Tibial artery (tissue), 4 donors: Measurements from ENCODE around the gene KCNA2.

ENCODE experiments used
- DNase-seq, 2 donors: peaks; one replicate each; pipeline ENCODE4 v3.0.0-alpha.2; 2019
- H3K27ac ChIP-seq, 2 donors: fragments of 200-600 bp; sonication (generic) in 1 of 2; 1 replicate in 1 of 2; 2 replicates in 1 of 2; pipeline ENCODE4 v1.5.1; 2018 to 2019; ENCODE audit warnings: mild to moderate bottlenecking in 1 of 2
- H3K27me3 ChIP-seq, 2 donors: fragments of 200-600 bp; sonication (generic) in 1 of 2; one replicate each; pipeline versions ENCODE4 v1.5.1 to v1.6.0; 2016 to 2019
- H3K36me3 ChIP-seq, 3 donors: fragments of 200-600 bp; sonication (generic) in 2 of 3; one replicate each; pipeline ENCODE4 v1.5.1; 2016 to 2019; ENCODE audit warnings: mild to moderate bottlenecking in 2 of 3
- H3K4me1 ChIP-seq, 4 donors: fragments of 200-600 bp; sonication (generic) in 2 of 4; 1 replicate in 3 of 4; 2 replicates in 1 of 4; pipeline ENCODE4 v1.5.1; 2016 to 2019
- H3K4me3 ChIP-seq, 2 donors: fragments of 200-600 bp; sonication (generic) in 1 of 2; 1 replicate in 1 of 2; 2 replicates in 1 of 2; pipeline ENCODE4 v1.5.1; 2018 to 2019; ENCODE audit warnings: mild to moderate bottlenecking in 2 of 2
- H3K9me3 ChIP-seq, 3 donors: fragments of 200-600 bp; sonication (generic) in 1 of 3; one replicate each; pipeline ENCODE4 v1.5.1; 2016 to 2019
- intact Hi-C: fragments of 100-400 bp; cut with DNase I; formaldehyde crosslinking; loops from one replicate; pipeline ENCODE4 v1.15.0; 2023; ENCODE audit warnings: low total_unique reads
- TF ChIP-seq, protein P1 (sequence below), 2 experiments: fragments of 200-600 bp in 1 of 2; fragments of 450-650 bp in 1 of 2; IDR thresholded peaks; one replicate each; pipeline ENCODE4 v1.5.1; 2017 to 2019; ENCODE audit warnings: antibody characterized with exemption in 2 of 2, mild to moderate bottlenecking in 1 of 2, moderate library complexity in 1 of 2

Gene KCNA2

DNA sequence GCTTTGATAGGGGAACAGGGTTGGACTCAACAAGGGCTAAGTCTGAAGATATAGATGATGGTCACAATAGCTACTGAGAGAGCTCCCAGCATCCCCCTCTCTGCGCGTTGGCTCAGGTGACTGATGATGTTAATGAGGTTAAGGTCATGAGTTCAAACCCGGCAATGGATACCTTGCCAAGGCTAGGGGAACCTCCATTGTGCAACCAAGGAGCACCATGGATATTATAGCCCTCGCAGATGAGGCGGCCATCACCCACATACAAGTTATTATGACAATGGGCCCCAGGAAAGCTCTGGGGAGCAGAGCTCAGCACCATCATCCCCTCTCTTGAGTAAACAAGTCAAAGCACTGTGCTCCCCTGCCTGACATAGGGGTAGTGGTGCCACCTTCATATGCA is 8.2 kb downstream of the KCNA2 start:
- H3K4me1 ChIP-seq: peaks cover 0 to 7% (median 0%) of the 10 kb centered on the region in 4 donors
- H3K9me3 ChIP-seq: no peaks in the 10 kb centered on the region
- intact Hi-C loops: no loop called here
- H3K4me3 ChIP-seq: no peak overlapping the region
- H3K27ac ChIP-seq: no peak overlapping the region
- DNase-seq: no peak
- TF ChIP-seq, protein P1, sequence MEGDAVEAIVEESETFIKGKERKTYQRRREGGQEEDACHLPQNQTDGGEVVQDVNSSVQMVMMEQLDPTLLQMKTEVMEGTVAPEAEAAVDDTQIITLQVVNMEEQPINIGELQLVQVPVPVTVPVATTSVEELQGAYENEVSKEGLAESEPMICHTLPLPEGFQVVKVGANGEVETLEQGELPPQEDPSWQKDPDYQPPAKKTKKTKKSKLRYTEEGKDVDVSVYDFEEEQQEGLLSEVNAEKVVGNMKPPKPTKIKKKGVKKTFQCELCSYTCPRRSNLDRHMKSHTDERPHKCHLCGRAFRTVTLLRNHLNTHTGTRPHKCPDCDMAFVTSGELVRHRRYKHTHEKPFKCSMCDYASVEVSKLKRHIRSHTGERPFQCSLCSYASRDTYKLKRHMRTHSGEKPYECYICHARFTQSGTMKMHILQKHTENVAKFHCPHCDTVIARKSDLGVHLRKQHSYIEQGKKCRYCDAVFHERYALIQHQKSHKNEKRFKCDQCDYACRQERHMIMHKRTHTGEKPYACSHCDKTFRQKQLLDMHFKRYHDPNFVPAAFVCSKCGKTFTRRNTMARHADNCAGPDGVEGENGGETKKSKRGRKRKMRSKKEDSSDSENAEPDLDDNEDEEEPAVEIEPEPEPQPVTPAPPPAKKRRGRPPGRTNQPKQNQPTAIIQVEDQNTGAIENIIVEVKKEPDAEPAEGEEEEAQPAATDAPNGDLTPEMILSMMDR (IDR thresholded peaks at IDR 0.05): no peak
- H3K27me3 ChIP-seq: no peaks in the 10 kb centered on the region
- H3K36me3 ChIP-seq: no peaks in the 10 kb centered on the region

DNA sequence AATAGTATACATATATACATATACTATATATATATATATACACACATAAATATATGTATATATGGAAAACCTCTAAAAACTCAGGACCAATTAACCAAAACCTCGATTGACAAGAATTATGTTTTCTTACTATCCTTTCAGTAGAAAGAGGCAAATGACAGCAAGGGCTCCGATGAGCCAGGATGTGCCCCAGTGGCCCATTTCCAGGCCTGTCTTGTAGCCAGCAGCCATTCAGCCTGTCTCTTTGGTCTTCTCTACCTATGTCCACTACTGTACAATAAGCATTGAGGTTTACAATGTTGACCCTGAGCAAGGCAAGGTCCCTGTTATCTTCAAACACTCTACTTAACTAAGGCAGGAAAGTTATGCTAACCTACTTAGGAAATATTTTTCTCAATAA is 9.8 kb downstream of the KCNA2 start:
- no peak for DNase-seq
- peaks cover 0 to 7% (median 0%) of the 10 kb centered on the region in 4 donors for H3K4me1 ChIP-seq
- H3K27me3 ChIP-seq: no peaks in the 10 kb centered on the region
- intact Hi-C loops: no loop called here
- no peaks in the 10 kb centered on the region for H3K9me3 ChIP-seq
- no peak overlapping the region for H3K4me3 ChIP-seq
- H3K27ac ChIP-seq: no peak overlapping the region
- H3K36me3 ChIP-seq: no peaks in the 10 kb centered on the region
- TF ChIP-seq, protein P1 (IDR thresholded peaks at IDR 0.05): no peak

DNA sequence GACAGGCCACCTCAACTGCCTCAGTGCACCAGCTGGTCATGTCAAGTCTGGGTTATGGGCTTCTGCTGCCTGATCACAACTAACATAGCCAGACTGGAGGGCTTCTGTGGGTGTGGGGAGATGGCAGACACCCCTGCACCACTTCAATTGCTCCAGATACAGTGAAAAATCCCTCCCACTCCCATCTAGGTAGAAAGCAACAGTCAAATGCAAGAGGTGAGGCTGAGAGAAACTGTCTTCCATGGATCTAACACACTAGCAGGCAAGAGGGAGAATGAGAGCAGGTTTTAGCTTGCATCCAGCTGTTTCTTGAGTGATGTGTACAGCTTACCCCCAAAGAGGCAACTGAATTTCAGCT is 10.8 kb downstream of the KCNA2 start:
- peaks cover 0 to 7% (median 0%) of the 10 kb centered on the region in 4 donors for H3K4me1 ChIP-seq
- intact Hi-C loops: no loop called here
- TF ChIP-seq, protein P1 (IDR thresholded peaks at IDR 0.05): no peak
- no peak overlapping the region for H3K27ac ChIP-seq
- DNase-seq: no peak
- no peaks in the 10 kb centered on the region for H3K9me3 ChIP-seq
- H3K36me3 ChIP-seq: no peaks in the 10 kb centered on the region
- H3K4me3 ChIP-seq: no peak overlapping the region
- H3K27me3 ChIP-seq: no peaks in the 10 kb centered on the region

DNA sequence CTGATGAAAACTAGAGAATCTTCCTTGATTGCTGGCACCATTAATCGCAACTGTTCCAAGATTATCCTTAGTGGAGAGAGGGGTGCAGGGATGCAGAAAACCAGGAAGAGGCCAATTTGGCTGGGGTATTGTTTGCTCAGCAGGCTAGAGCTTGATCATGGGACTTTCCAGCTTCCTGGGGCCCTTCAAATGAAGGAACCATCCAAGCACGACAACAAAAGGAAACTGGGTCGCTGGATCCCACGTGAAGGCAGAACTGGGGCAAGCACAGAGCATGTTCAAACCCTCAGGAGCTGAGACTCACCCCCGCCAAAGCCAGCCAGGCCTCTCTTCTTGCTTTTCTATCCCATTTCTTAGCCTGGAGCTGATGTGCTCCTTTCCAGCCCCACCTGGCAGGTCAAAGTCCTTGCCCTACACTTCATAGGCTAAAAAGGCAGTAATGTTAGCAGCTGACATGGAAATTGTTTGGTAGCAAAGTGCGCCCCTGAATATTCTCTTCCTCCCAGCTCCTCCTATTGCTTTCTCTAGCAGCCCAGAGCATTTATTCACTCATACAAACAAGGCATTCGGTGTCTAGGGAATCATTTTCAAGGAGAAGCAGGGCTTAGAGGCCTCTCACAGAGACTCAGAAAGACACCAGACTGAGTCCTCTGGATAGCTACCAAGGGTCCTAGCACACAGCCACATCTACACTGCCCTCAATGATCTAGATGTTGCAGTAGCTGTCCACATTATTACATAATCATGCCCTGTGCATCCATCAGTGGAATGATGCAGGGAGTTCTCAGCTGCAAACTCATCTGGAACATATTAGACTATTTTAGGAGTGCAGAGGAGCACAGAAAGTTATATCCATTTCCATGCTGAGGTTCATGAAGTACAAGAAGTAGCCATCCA is 11.5 kb downstream of the KCNA2 start:
- H3K27me3 ChIP-seq: no peaks in the 10 kb centered on the region
- H3K4me3 ChIP-seq: no peak overlapping the region
- no peaks in the 10 kb centered on the region for H3K9me3 ChIP-seq
- peaks cover 0 to 7% (median 0%) of the 10 kb centered on the region in 4 donors for H3K4me1 ChIP-seq
- TF ChIP-seq, protein P1 (IDR thresholded peaks at IDR 0.05): no peak
- no peak overlapping the region for H3K27ac ChIP-seq
- no peaks in the 10 kb centered on the region for H3K36me3 ChIP-seq
- no peak for DNase-seq
- intact Hi-C loops: no loop called here

DNA sequence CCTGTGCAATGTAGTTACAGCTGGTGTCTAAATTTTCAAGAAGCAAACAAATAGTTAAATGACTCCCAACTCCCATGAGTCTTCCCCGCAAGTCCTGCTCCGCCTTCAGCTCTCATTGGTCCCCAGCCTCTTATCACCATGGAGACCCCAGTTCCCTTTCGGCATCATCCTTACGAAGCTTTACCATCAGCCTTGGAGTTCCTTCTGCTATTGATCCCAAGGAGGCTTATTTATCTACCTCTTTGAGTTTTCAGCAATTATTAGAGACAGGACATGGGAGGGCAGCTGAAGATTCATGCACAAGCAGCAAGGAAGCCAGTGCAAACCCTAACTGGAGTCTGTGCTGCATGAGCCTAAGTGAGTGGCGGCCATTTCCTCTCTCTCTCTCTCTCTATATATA is 12.3 kb downstream of the KCNA2 start:
- DNase-seq: no peak
- H3K4me1 ChIP-seq: peaks cover 0 to 7% (median 0%) of the 10 kb centered on the region in 4 donors
- H3K9me3 ChIP-seq: no peaks in the 10 kb centered on the region
- no peak overlapping the region for H3K27ac ChIP-seq
- H3K27me3 ChIP-seq: no peaks in the 10 kb centered on the region
- intact Hi-C loops: no loop called here
- TF ChIP-seq, protein P1 (IDR thresholded peaks at IDR 0.05): no peak
- no peak overlapping the region for H3K4me3 ChIP-seq
- H3K36me3 ChIP-seq: no peaks in the 10 kb centered on the region
